ENCODE results near the gene IFI27L2.

IFI27L2 gene

DNA sequence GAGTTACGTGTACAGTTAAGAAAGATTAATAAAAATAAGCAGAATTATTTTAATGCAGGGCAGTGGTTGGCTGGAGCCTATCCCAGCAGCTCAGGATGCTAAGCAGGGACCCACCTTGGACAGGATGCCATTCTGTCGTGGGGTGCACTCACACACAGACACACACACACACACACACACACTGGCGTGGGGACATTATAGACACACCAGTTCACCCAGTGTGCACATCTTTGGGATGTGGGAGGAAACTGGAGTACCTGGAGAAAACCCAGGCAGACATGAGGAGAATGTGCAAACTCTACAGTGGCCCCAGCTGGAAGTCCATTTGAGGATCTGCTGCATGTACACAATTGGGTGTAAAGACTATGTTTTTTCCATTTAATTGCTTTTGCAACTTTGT lies 12.8 kb upstream of the IFI27L2 start:
- DNase-seq (ENCODE audit: low read depth): no peak
- TF ChIP-seq, protein P1, sequence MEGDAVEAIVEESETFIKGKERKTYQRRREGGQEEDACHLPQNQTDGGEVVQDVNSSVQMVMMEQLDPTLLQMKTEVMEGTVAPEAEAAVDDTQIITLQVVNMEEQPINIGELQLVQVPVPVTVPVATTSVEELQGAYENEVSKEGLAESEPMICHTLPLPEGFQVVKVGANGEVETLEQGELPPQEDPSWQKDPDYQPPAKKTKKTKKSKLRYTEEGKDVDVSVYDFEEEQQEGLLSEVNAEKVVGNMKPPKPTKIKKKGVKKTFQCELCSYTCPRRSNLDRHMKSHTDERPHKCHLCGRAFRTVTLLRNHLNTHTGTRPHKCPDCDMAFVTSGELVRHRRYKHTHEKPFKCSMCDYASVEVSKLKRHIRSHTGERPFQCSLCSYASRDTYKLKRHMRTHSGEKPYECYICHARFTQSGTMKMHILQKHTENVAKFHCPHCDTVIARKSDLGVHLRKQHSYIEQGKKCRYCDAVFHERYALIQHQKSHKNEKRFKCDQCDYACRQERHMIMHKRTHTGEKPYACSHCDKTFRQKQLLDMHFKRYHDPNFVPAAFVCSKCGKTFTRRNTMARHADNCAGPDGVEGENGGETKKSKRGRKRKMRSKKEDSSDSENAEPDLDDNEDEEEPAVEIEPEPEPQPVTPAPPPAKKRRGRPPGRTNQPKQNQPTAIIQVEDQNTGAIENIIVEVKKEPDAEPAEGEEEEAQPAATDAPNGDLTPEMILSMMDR (conservative IDR thresholded peaks at IDR 0.05; ENCODE audit: low read length): no peak
- H3K4me3 ChIP-seq (ENCODE audit: low read length): no peak overlapping the region

- H3K4me3 ChIP-seq (ENCODE audit: low read length): no peak overlapping the region
- DNase-seq (ENCODE audit: low read depth): no peak
- TF ChIP-seq, protein P1 (conservative IDR thresholded peaks at IDR 0.05; ENCODE audit: low read length): no peak
These were observed 10.0 kb upstream of the IFI27L2 start for GRCh38 chr14:94139421-94139820.

DNA sequence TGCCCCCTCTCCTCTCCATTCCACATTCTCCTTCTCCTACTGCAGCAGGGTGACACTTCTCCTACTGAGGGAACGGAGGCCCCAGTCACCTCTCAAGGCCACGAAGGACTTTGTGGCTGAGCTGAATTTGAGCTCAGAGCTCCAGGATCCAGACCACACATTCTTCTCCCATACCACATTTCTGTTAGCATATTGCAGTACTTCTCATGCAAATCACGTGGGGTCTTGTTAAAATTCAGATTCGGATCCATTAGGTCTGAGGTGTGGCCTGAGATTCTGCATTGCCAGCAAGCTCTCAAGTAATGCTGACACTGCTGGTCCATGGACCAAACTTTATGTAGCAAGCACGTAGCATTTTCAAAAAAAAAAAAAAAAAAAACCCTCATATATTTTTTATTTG lies 9.6 kb upstream of the IFI27L2 start:
- TF ChIP-seq, protein P1 (conservative IDR thresholded peaks at IDR 0.05; ENCODE audit: low read length): no peak
- no peak overlapping the region for H3K4me3 ChIP-seq (ENCODE audit: low read length)
- no peak for DNase-seq (ENCODE audit: low read depth)

- TF ChIP-seq, protein P1 (conservative IDR thresholded peaks at IDR 0.05; ENCODE audit: low read length): no peak
- H3K4me3 ChIP-seq (ENCODE audit: low read length): no peak overlapping the region
- no peak for DNase-seq (ENCODE audit: low read depth)
These were observed 8.8 kb upstream of the IFI27L2 start for GRCh38 chr14:94138251-94138650.

GRCh38 chr14:94136575-94137331 lies 7.3 kb upstream of the IFI27L2 start:
- no peak overlapping the region for H3K4me3 ChIP-seq (ENCODE audit: low read length)
- TF ChIP-seq, protein P1 (conservative IDR thresholded peaks at IDR 0.05; ENCODE audit: low read length): peak; percentile 97
- DNase-seq (ENCODE audit: low read depth): peak; percentile 78

DNA sequence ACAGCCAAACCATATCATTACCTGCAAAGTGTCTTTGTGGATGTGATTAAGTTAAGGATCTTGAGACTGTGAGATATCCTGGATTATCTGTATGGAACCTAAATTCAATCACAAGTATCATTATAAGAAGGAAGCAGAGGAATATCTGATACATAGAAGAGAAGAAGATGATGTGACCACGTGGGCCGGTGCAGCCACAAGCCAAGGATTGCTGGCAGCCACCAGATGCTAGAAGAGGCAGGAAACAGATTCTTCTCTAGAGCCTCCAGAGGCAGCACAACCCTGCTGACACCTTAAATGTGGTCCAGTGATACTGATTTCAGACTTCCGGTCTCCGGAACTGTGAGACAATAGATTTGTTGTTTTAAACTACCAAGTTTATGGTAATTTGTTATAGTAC lies 6.1 kb upstream of the IFI27L2 start:
- TF ChIP-seq, protein P1 (conservative IDR thresholded peaks at IDR 0.05; ENCODE audit: low read length): no peak
- no peak for DNase-seq (ENCODE audit: low read depth)

DNA sequence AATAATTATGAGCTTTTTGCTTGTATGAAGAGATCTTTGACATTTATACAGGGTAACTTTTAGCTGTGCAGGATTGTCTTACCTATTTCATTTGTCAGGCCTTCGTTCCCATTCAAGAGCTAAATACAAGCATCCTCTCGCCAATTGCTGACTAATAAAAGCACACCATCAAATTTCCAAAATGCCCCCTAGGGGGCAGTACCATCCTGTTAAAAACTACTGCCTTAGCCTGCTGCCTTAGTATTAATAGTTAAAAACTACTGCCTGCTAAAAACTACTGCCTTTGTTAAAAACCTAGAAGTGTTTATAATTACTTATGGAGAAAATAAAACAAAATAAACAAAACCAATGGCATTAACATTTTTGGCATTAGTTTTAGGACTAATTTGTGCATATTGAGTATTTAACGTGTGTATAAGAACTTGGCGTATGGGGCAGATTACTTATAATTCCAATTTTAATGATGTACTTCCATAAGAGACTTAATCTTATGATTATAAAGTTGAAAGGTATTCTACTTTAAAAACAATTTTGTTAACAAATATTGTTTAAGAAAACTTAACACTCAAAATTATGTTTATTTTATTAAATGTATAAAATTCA lies 3.0 kb upstream of the IFI27L2 start:
- peak; percentile 68 for DNase-seq (ENCODE audit: low read depth)
- H3K4me3 ChIP-seq (ENCODE audit: low read length): no peak overlapping the region
- TF ChIP-seq, protein P1 (conservative IDR thresholded peaks at IDR 0.05; ENCODE audit: low read length): peak; percentile 84

More for the DNA sequence above, 6.1 kb upstream of the IFI27L2 start:
- H3K4me3 ChIP-seq (ENCODE audit: low read length): no peak overlapping the region

All from AG10803 (cell line).